ENCODE results near the gene CD33.

The CD33 gene

DNA sequence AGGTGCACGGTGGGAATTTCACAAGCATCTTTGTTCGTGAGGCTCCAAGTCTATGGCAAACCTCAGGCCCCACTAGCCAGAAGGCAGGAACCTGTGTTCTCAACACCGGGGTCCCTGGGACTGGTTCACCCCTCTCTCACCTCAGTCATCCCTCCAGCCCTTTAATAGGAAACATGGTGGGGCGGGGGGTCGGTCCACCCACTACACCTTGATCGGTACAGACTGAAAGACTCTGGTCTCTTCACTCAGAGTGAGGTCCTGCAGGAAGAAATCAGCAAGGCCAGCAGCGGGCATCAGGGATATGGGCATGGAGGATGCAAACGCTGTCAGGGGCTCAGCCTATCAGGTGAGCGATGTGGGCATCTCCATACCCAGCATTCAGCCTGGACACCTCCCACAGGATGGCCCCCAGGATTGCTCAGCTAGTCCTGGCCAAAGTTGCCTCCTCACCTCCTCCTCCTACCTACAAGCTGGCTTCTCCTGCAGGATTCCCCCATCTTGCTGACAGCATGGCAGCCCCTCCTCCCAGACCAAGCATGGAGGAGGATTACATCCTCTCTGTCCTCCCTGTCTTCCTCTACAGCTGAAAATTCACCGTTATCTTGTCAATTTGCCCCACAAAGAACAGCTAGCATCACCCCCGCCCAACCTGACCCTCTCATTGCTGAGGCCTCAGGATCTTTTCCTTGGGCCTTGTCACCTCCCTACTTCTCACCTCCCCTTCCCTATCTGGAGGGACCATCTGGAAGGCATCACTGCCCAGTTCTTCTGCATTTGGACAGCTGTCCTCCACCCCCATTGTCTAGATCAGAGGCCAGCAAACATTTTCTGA lies 37.3 kb upstream of the CD33 start:
- Histone ChIP-seq H3K27me3 (ENCODE audit: control insufficient read depth in 1 of 2, insufficient read depth in 1 of 2, low read length in 2 of 2) (peaks cover 0 to 15% of the 10 kb centered on the region in 2 experiments), H3K27ac (ENCODE audit: low read length, poor library complexity, severe bottlenecking) (no peak overlapping the region), H3K18ac (ENCODE audit: low read depth in 1 of 2, low read length in 2 of 2) (no peak overlapping the region), H3K36me3 (ENCODE audit: control insufficient read depth in 1 of 2, insufficient read depth in 2 of 2, low read depth in 1 of 2, low read length in 2 of 2) (no peaks in the 10 kb centered on the region), H3K79me1 (replicated peaks; ENCODE audit: low read length, poor library complexity, severe bottlenecking) (no peaks in the 10 kb centered on the region), H3K9ac (ENCODE audit: low read length) (no peak overlapping the region), H2BK15ac (ENCODE audit: low read depth, poor library complexity, severe bottlenecking) (no peak overlapping the region), H2BK5ac (ENCODE audit: low read depth, low read length, poor library complexity, severe bottlenecking) (no peak overlapping the region), H2BK12ac (ENCODE audit: low read length in 2 of 2) (no peak overlapping the region), H3K4me2 (ENCODE audit: low read length, poor library complexity, severe bottlenecking) (no peak overlapping the region), H3K9me3 (ENCODE audit: control insufficient read depth, low read length) (no peaks in the 10 kb centered on the region), H3K4me1 (ENCODE audit: control insufficient read depth, insufficient read depth, low read depth, low read length) (no peaks in the 10 kb centered on the region), H3K14ac (ENCODE audit: low read length in 2 of 2) (no peak overlapping the region), H4K91ac (ENCODE audit: low read length) (no peak overlapping the region), H3K4me3 (ENCODE audit: insufficient read depth in 1 of 2, low read depth in 1 of 2, low read length in 2 of 2) (no peak overlapping the region), H2AK5ac (ENCODE audit: low read length, severe bottlenecking) (no peak overlapping the region), H2BK120ac (ENCODE audit: low read depth, low read length) (no peak overlapping the region), H3K23ac (ENCODE audit: low read length in 2 of 2) (no peak overlapping the region), H2AFZ (ENCODE audit: low read depth, low read length) (no peak overlapping the region), H3K4ac (ENCODE audit: low read depth in 1 of 2, low read length in 2 of 2) (no peak overlapping the region), H4K8ac (ENCODE audit: low read length) (no peak overlapping the region)
- no peak for DNase-seq
- 78% methylated on average over 11 of the region's 11 CpGs for WGBS

DNA sequence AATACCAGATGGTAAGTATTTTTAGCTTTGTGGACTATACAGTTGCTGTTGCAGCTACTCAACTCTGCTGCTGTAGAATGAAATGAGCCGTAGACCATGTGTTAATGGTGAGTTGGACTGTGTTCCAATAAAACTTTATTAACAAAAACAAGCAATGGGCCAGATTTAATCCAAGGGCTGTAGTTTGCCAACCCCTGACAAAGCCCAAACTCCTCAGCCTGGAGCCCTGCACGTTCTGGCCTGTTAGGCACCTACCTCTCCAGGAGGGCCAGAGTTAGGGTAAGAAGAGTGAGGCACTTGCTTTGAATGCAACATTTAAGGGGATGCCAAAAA lies 36.7 kb upstream of the CD33 start:
- no peak overlapping the region for H4K8ac ChIP-seq (ENCODE audit: low read length)
- no peak overlapping the region for H2AFZ ChIP-seq (ENCODE audit: low read depth, low read length)
- no peak overlapping the region for H3K18ac ChIP-seq (ENCODE audit: low read depth in 1 of 2, low read length in 2 of 2)
- no peak overlapping the region for H2BK15ac ChIP-seq (ENCODE audit: low read depth, poor library complexity, severe bottlenecking)
- 50% methylated on average over 1 of the region's 2 CpGs for WGBS
- H3K4me3 ChIP-seq (ENCODE audit: insufficient read depth in 1 of 2, low read depth in 1 of 2, low read length in 2 of 2) = no peak overlapping the region
- H3K14ac ChIP-seq (ENCODE audit: low read length in 2 of 2) = no peak overlapping the region
- no peak overlapping the region for H2BK5ac ChIP-seq (ENCODE audit: low read depth, low read length, poor library complexity, severe bottlenecking)
- no peaks in the 10 kb centered on the region for H3K9me3 ChIP-seq (ENCODE audit: control insufficient read depth, low read length)
- H3K4ac ChIP-seq (ENCODE audit: low read depth in 1 of 2, low read length in 2 of 2) = no peak overlapping the region
- H3K79me1 ChIP-seq (replicated peaks; ENCODE audit: low read length, poor library complexity, severe bottlenecking) = no peaks in the 10 kb centered on the region
- H3K27me3 ChIP-seq (ENCODE audit: control insufficient read depth in 1 of 2, insufficient read depth in 1 of 2, low read length in 2 of 2) = peaks cover 0 to 15% of the 10 kb centered on the region in 2 experiments
- no peaks in the 10 kb centered on the region for H3K36me3 ChIP-seq (ENCODE audit: control insufficient read depth in 1 of 2, insufficient read depth in 2 of 2, low read depth in 1 of 2, low read length in 2 of 2)
- H3K9ac ChIP-seq (ENCODE audit: low read length) = no peak overlapping the region
- H3K4me2 ChIP-seq (ENCODE audit: low read length, poor library complexity, severe bottlenecking) = no peak overlapping the region
- H2AK5ac ChIP-seq (ENCODE audit: low read length, severe bottlenecking) = no peak overlapping the region
- DNase-seq = no peak
- no peak overlapping the region for H3K23ac ChIP-seq (ENCODE audit: low read length in 2 of 2)
- no peak overlapping the region for H3K27ac ChIP-seq (ENCODE audit: low read length, poor library complexity, severe bottlenecking)
- no peak overlapping the region for H4K91ac ChIP-seq (ENCODE audit: low read length)
- H2BK12ac ChIP-seq (ENCODE audit: low read length in 2 of 2) = no peak overlapping the region
- no peak overlapping the region for H2BK120ac ChIP-seq (ENCODE audit: low read depth, low read length)
- no peaks in the 10 kb centered on the region for H3K4me1 ChIP-seq (ENCODE audit: control insufficient read depth, insufficient read depth, low read depth, low read length)

DNA sequence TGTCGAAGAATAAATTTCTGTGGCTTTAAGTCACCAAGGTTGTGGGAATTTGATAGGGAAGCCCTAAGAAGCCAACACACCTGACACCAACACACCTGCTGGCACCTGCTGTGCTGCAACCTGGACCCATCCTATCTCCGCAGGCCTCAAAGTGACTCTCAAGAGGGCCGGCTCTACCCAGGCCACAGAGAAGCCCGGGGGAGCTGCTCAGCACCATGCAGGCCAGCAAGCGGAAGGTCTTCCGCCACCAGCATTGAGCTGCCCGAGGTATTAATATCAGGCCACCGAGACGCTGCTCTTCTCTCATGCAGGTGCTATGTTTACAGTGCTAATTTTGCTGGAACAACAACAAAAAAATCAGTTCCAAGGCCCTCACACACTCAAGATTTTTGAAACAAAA lies 32.2 kb upstream of the CD33 start:
- no peak overlapping the region for H3K4me3 ChIP-seq (ENCODE audit: insufficient read depth in 1 of 2, low read depth in 1 of 2, low read length in 2 of 2)
- no peaks in the 10 kb centered on the region for H3K9me3 ChIP-seq (ENCODE audit: control insufficient read depth, low read length)
- no peak overlapping the region for H3K23ac ChIP-seq (ENCODE audit: low read length in 2 of 2)
- H4K91ac ChIP-seq (ENCODE audit: low read length) = no peak overlapping the region
- no peak overlapping the region for H3K4ac ChIP-seq (ENCODE audit: low read depth in 1 of 2, low read length in 2 of 2)
- H2BK12ac ChIP-seq (ENCODE audit: low read length in 2 of 2) = no peak overlapping the region
- no peaks in the 10 kb centered on the region for H3K4me1 ChIP-seq (ENCODE audit: control insufficient read depth, insufficient read depth, low read depth, low read length)
- H3K79me1 ChIP-seq (replicated peaks; ENCODE audit: low read length, poor library complexity, severe bottlenecking) = no peaks in the 10 kb centered on the region
- no peak overlapping the region for H2BK120ac ChIP-seq (ENCODE audit: low read depth, low read length)
- peaks cover 0 to 8% of the 10 kb centered on the region in 2 experiments for H3K27me3 ChIP-seq (ENCODE audit: control insufficient read depth in 1 of 2, insufficient read depth in 1 of 2, low read length in 2 of 2)
- H3K4me2 ChIP-seq (ENCODE audit: low read length, poor library complexity, severe bottlenecking) = no peak overlapping the region
- no peak overlapping the region for H3K14ac ChIP-seq (ENCODE audit: low read length in 2 of 2)
- no peak overlapping the region for H2BK5ac ChIP-seq (ENCODE audit: low read depth, low read length, poor library complexity, severe bottlenecking)
- no peak overlapping the region for H3K18ac ChIP-seq (ENCODE audit: low read depth in 1 of 2, low read length in 2 of 2)
- H3K27ac ChIP-seq (ENCODE audit: low read length, poor library complexity, severe bottlenecking) = no peak overlapping the region
- no peak overlapping the region for H3K9ac ChIP-seq (ENCODE audit: low read length)
- H4K8ac ChIP-seq (ENCODE audit: low read length) = no peak overlapping the region
- H2AK5ac ChIP-seq (ENCODE audit: low read length, severe bottlenecking) = no peak overlapping the region
- H3K36me3 ChIP-seq (ENCODE audit: control insufficient read depth in 1 of 2, insufficient read depth in 2 of 2, low read depth in 1 of 2, low read length in 2 of 2) = no peaks in the 10 kb centered on the region
- WGBS = 85% methylated on average over 9 of the region's 9 CpGs
- H2AFZ ChIP-seq (ENCODE audit: low read depth, low read length) = no peak overlapping the region
- no peak overlapping the region for H2BK15ac ChIP-seq (ENCODE audit: low read depth, poor library complexity, severe bottlenecking)
- no peak for DNase-seq

DNA sequence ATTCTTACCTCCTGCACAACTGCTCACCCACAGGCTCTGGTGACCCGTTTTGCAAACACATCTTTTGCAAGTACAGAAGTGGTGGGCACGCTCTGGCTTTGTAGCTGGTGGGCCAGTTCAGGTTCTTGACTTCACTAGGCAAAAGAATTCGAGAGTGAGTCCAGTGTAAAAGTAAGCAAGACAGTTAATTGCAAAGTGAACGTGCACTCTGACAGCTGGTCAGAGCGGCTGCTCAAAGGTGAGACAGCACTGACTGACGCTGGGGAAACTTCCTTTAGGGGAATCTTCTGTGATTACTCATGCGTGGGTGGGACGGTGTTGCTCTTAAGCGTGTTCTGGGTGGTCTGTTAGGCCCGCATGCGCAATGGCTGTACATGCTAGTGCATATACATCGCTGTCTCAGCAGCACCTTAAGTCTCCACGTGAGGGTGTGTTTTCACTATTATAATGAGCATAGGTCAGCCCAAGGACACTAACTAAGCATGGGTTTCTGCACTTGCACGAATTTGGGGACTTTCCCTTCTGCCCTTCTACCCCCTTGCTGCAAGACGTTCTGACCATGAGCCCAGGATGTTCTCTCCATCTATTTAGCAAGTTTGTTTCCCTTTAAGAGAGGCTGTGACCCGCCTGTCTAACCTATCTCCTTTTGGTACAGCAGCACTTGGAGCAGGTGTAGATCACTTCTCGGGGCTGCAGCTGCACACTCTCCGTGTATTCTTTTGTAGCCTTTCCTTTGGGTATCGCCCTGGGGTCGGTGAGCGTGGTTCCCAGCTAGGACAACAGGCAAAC lies 30.2 kb upstream of the CD33 start:
- no peak overlapping the region for H2BK120ac ChIP-seq (ENCODE audit: low read depth, low read length)
- no peak overlapping the region for H2AK5ac ChIP-seq (ENCODE audit: low read length, severe bottlenecking)
- no peak overlapping the region for H4K91ac ChIP-seq (ENCODE audit: low read length)
- H3K9me3 ChIP-seq (ENCODE audit: control insufficient read depth, low read length) = no peaks in the 10 kb centered on the region
- H3K27me3 ChIP-seq (ENCODE audit: control insufficient read depth in 1 of 2, insufficient read depth in 1 of 2, low read length in 2 of 2) = peaks cover 0 to 13% of the 10 kb centered on the region in 2 experiments
- H3K4me3 ChIP-seq (ENCODE audit: insufficient read depth in 1 of 2, low read depth in 1 of 2, low read length in 2 of 2) = no peak overlapping the region
- H2BK5ac ChIP-seq (ENCODE audit: low read depth, low read length, poor library complexity, severe bottlenecking) = no peak overlapping the region
- no peak for DNase-seq
- H3K23ac ChIP-seq (ENCODE audit: low read length in 2 of 2) = no peak overlapping the region
- no peak overlapping the region for H3K9ac ChIP-seq (ENCODE audit: low read length)
- no peaks in the 10 kb centered on the region for H3K79me1 ChIP-seq (replicated peaks; ENCODE audit: low read length, poor library complexity, severe bottlenecking)
- no peak overlapping the region for H3K18ac ChIP-seq (ENCODE audit: low read depth in 1 of 2, low read length in 2 of 2)
- H3K4me1 ChIP-seq (ENCODE audit: control insufficient read depth, insufficient read depth, low read depth, low read length) = no peaks in the 10 kb centered on the region
- H3K4me2 ChIP-seq (ENCODE audit: low read length, poor library complexity, severe bottlenecking) = no peak overlapping the region
- H2BK15ac ChIP-seq (ENCODE audit: low read depth, poor library complexity, severe bottlenecking) = no peak overlapping the region
- no peak overlapping the region for H3K14ac ChIP-seq (ENCODE audit: low read length in 2 of 2)
- no peak overlapping the region for H3K4ac ChIP-seq (ENCODE audit: low read depth in 1 of 2, low read length in 2 of 2)
- H3K36me3 ChIP-seq (ENCODE audit: control insufficient read depth in 1 of 2, insufficient read depth in 2 of 2, low read depth in 1 of 2, low read length in 2 of 2) = no peaks in the 10 kb centered on the region
- no peak overlapping the region for H3K27ac ChIP-seq (ENCODE audit: low read length, poor library complexity, severe bottlenecking)
- no peak overlapping the region for H2AFZ ChIP-seq (ENCODE audit: low read depth, low read length)
- 70% methylated on average over 21 of the region's 21 CpGs for WGBS
- H2BK12ac ChIP-seq (ENCODE audit: low read length in 2 of 2) = no peak overlapping the region
- H4K8ac ChIP-seq (ENCODE audit: low read length) = no peak overlapping the region
